ENCODE measurements around the gene RBBP6.
A peak's percentile ranks its signal among the peaks of the same experiment; 100 is the strongest.
"Not testable (repeated sequence)": the region's sequence is repeated elsewhere in the genome, so short reads cannot be mapped to it uniquely, and the experiment has no call there.

Gene RBBP6, protein sequence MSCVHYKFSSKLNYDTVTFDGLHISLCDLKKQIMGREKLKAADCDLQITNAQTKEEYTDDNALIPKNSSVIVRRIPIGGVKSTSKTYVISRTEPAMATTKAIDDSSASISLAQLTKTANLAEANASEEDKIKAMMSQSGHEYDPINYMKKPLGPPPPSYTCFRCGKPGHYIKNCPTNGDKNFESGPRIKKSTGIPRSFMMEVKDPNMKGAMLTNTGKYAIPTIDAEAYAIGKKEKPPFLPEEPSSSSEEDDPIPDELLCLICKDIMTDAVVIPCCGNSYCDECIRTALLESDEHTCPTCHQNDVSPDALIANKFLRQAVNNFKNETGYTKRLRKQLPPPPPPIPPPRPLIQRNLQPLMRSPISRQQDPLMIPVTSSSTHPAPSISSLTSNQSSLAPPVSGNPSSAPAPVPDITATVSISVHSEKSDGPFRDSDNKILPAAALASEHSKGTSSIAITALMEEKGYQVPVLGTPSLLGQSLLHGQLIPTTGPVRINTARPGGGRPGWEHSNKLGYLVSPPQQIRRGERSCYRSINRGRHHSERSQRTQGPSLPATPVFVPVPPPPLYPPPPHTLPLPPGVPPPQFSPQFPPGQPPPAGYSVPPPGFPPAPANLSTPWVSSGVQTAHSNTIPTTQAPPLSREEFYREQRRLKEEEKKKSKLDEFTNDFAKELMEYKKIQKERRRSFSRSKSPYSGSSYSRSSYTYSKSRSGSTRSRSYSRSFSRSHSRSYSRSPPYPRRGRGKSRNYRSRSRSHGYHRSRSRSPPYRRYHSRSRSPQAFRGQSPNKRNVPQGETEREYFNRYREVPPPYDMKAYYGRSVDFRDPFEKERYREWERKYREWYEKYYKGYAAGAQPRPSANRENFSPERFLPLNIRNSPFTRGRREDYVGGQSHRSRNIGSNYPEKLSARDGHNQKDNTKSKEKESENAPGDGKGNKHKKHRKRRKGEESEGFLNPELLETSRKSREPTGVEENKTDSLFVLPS (N-terminal part only)

DNA sequence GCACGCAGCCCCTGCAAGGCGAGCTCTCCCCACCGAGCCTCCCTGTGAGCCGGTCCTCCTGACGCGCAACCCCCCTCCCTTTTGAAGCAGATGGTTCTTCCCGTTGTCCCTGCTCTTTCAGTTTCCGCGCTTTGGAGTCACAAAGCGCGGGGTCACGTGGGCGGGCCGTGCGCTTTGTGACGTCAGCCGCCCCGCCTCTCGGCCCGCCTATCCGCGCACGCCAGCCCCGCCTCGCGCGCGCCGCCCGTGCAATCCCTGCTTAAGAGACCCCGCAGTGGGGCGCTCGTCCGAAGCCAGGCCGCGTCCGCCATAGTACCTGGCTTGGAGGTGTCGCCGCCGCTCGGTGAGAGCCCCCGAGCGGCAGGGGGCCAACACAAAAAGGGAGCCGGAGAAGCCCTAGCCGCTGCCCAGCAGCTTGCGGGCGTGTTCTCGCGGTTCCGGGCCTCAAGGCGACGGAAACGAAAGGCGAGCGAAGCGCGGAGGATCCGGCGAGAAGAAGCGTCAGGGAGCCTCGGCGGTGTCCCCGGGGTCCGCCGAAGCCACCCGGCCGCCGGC, at the start of gene RBBP6:
RBBP6 (plus strand) TSS at position 272 of the 555 bp plus-strand sequence. CDS start 1,061 bp downstream, outside the sequence.
- peak; percentile 97 for DNase-seq

DNA sequence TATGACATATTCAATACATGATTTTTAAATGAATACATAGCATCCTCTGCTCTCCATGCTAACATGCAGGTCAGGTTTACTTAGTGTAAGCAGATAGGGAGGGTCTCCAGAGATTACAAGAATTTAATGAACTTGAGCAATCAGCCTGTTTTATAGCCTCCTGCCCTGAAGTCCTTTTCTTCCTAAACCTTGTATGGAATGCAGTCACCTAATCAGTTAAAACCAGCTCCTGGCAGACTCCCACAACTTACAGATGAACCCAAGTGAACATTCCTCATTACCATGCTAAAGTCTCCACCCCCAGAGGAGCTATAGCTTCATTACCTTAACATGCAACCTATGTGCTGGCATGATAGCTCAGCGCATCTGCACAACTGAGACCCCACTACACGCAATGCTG, 48.5 kb upstream of the RBBP6 start:
- DNase-seq, result no peak

- no peak for DNase-seq
Measured at GRCh38 chr16:24491731-24492130, 47.6 kb upstream of the RBBP6 start.

DNA sequence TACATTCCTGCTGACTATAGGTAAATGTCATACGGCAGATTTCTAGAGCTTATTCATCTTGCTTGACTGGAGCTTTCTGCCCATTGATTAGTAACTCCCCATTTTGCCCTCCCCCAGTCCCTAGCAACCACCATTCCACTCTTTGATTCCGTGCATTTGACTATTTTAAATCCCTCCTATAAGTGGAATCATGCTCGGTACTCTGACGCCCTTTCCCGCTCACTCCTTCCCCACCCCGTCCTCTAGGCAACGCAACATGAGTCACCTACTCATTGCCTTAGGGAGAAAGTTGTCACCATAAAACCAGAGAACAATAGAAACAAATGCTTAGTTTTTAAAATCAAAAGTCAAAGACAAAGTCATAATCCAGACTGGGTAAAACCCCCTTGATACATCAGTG, 45.5 kb upstream of the RBBP6 start:
- no peak for DNase-seq

- DNase-seq, result not testable (repeated sequence)
Measured at GRCh38 chr16:24495207-24495606, 44.2 kb upstream of the RBBP6 start.

DNA sequence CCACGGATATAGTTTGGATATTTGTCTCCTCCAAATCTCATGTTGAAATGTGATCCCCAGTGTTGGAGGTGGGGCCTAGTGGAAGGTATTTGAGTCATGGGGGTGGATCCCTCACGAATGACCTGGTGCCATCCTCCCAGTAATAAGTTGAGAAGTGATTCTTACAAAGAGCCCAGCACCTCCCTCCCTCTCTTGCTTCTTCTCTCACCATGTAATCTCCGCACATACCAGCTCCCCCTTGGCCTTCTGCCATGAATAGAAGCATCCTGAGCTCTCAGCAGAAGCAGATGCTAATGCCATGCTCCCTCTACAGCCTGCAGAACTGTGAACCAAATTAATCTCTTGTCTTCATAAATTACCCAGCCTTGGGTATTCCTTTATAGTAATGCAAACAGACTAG, 41.9 kb upstream of the RBBP6 start:
- DNase-seq, result no peak

DNA sequence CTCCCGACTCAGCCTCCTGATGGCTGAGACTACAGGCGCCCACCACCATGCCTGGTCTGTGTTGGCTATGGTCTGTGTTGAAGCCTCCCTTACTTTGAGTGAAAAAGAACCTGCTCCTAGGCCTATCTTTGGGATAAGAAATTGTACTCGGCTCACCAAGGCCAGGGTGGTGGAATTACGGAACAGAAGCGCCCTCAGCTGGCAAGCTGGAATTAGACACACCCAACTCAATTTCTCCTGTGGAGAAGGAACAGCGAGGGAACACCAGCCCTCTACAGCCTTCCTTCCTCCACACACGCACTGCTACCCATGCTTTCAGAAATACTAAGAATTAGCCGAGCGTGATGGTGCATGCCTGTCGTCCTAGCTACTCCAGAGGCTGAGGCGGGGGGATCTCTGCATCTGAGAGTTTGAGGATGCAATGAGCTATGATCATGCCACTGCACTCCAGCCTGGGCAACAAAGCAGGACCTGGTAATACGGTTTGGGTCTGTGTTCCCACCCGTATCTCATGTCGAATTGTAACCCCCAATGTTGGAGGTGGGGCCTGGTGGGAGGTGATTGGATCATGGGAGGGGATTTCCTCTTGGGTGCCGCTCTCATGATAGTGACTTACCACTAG, 40.1 kb upstream of the RBBP6 start:
- DNase-seq, result no peak

GRCh38 chr16:24504472-24505345, 34.7 kb upstream of the RBBP6 start:
- peak; percentile 62 for DNase-seq

- DNase-seq, result no peak
Measured at GRCh38 chr16:24505959-24506358, 33.4 kb upstream of the RBBP6 start.

- no peak for DNase-seq
Measured at GRCh38 chr16:24507959-24508480, 31.3 kb upstream of the RBBP6 start.

GRCh38 chr16:24508614-24509013, 30.8 kb upstream of the RBBP6 start:
- DNase-seq, result no peak

DNA sequence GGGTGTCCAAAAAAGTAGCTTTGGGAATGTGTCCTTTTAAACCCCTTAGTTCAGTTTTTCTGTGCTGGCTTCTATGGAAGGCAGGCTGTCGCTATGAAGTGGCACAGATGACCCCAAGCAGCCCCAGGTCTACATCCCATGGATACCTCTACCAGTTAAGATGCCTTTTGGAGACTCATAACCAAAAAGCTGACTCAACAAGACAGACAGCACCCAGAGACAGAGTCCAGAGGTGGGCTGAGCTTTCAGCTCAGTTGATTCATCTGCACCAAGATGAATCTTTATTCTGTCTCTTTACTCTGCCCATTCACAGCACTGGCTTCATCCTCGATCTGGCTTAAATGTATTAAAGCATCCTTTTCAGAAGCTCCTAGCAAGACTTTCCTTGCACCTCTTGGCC, 29.8 kb upstream of the RBBP6 start:
- DNase-seq, result no peak

DNA sequence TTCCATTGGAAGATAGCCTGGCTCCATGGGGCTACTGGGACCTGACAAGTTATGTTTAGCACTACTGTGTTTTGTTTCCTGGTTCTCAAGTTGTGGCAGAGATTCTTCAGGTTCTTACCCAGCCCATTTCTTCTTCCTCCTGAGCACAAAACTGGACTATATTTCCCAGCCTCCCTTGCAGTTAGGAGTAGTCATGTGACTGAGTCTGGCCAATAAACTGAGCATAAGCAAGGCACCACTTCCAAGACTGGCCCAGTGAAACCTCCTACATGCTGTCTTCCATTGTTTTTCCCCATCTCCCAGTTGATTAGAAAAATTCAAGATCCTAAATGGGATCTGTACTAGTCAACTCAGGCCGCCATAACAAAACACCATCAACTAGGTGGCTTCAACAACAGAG, 28.2 kb upstream of the RBBP6 start:
- DNase-seq, result no peak

GRCh38 chr16:24511792-24512191, 27.6 kb upstream of the RBBP6 start:
- DNase-seq, result no peak

- DNase-seq, result no peak
Measured at GRCh38 chr16:24514096-24514495, 25.3 kb upstream of the RBBP6 start.

DNA sequence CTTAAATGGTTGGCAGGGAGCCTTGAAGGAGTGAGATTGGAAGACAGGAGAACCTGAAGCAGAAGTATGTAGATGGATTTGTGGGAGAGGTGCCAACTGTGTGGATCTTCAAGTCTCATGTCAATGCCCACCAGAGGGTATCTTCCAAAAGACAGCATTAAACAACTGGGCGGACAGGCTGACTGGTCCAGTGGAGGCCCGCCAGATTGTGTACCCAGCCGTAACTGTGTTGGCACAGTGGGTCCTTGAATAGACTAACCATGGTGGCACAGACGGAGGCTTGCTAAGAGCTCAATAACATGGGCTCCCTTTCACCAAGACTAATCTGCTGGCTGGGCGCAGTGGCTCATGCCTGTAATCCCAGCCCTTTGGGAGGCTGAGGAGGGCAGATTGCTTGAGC, 24.2 kb upstream of the RBBP6 start:
- no peak for DNase-seq

GRCh38 chr16:24516900-24517669, 22.3 kb upstream of the RBBP6 start:
- peak; percentile 82 for DNase-seq

DNA sequence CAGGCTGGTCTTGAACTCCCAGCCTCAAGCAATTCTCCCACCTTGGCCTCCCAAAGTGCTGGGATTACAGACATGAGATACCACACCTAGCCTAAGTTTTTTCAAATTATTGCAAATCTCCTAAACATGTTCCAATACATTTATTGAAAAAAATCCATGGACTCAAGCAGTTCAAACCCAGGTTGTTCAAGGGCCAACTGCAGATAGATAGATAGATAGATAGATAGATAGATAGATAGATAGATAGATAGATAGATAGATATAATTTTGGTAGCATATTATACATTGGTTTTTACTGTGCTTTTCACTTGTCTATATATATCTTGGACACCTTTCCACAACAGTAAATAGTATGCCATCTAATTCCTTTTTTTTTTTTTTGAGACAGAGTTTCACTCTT, 20.9 kb upstream of the RBBP6 start:
- DNase-seq, result no peak

DNA sequence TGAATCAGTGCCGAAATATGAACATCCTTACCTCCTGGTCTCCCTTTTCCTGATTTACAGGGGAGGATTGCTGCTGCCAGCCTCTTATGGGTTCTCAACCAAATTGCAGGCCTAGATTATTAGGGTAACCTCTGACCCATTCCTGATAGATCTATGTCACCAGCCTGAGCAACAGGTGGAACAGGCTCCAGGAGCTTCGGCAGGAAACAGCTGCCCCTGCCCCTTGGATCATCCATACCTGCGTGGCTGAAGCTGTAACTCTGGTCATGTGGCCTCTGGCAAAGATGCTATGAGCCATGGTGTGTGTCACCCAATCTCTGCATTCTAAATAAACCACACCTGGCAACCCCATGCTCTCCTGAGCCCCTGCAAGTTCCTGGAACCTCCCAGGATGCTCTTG, 18.4 kb upstream of the RBBP6 start:
- DNase-seq, result no peak

DNA sequence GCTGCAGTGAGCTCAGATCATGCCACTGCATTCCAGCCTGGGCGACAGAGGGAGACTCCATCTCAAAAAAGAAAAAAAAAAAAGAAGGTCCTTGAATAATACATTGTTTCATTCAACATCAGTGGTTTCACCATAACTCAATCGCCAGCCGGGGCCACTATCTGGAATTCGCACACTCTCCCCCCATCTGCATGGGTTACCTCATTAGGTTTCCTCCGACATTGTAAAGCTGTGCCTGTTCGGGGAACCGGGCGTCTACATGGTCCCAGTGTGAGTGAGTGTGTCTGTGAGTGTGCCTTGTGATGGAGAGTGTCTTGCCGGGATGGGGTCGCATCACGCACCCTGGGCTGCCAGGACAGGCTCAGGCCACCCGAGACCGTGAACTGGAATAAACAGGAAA, 16.6 kb upstream of the RBBP6 start:
- DNase-seq, result no peak

DNA sequence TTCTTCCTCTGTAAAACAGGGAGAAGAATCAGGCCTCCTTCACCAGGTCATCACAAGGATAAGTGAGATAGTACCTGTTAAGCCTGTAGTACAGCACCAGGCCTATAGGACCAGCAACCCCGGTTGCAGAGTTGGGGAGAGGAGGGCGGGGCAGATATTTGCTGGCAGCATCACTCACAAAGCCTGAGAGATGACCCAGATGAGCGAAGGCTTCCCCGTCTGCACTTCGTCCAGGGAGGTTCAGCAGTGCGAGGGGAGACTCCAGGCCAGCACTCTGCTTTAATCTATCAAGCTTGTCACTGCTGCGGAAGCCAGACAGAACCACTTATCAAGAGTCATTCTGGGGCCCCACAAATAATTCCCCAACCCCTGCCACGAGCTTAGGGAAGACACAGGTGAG, 15.8 kb upstream of the RBBP6 start:
- DNase-seq, result no peak

Data from right forelimb (tissue), 1 donor.